GM19023 (cell line): ENCODE data around the gene PTPN5.
"Not testable (repeated sequence)": the region's sequence is repeated elsewhere in the genome, so short reads cannot be mapped to it uniquely, and the experiment has no call there.

Experiments used
- ATAC-seq: cut with Tn5 transposase; IDR thresholded peaks from one replicate; pipeline ENCODE4 v1.9.1; 2021; ENCODE audit warnings: mild to moderate bottlenecking, moderate library complexity; ENCODE audit not compliant: unreplicated experiment

PTPN5 gene

DNA sequence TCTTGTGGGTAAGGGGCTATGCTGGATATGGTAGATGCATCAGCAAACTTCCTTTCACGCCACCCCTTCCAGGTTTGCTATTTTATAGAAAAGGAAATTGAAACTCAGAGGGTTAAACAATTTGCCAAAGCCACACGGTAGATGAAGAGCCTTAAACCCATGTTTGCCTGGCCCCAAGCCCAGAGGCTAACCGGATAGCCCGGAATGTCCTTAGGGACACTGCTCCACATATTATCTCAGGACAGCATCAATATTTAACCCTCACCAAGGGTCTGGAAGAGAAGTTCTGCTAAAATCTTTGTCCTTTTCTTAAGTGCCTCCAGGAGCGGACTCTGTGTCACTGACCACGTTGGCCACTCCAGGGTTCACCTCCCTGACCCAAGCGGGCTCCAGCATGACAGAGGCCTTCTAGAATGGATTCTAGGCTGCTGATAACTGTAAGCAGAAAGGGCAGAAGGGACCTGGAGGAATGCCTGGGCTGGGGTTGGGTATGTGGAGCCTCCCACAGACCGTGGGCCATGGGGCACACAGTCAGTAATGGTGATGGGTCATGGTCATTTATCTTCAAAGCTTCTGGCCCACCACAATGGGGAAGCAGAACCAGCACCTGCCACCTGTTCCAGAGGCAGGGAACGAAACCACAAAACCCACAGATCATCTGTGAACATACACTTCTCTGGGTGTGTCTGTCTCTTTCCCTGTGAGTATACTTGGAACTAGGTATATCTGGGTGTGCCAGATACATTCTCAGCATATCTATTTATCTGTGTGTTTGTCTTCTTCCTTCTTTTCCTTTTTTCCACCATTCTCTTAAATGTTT lies 98.4 kb downstream of the PTPN5 start:
- ATAC-seq, result no peak

GRCh38 chr11:18691467-18692140 lies 100.0 kb downstream of the PTPN5 start:
- not testable (repeated sequence) for ATAC-seq

- ATAC-seq, result no peak
These were observed 107.3 kb downstream of the PTPN5 start for GRCh38 chr11:18684267-18684666.

DNA sequence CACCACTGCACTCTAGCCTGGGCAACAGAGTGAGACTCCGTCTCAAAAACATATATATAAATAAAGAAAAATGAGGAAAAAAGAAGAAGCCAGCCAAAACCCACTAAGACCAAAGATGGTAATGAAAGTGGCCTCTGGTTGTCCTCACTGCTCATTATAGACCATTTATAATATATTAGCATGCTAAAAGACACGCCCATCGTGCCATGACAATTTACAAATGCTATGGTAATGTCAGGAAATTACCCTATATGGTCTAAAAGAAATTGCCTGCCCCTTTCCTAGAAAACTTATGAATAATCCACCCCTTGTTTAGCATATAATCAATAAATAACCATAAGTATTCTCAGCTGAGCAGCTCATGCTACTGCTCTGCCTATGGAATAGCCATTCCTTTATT lies 109.1 kb downstream of the PTPN5 start:
- no peak for ATAC-seq

GRCh38 chr11:18681949-18682348 lies 109.6 kb downstream of the PTPN5 start:
- not testable (repeated sequence) for ATAC-seq
